Erythroblast (primary cell): ENCODE data around the gene GADD45GIP1.

Source experiments
- GATA1 ChIP-seq: IDR thresholded peaks from 2 replicates; pipeline ENCODE4 v1.6.1; 2011; ENCODE audit warnings: low read depth, mild to moderate bottlenecking, control low read depth, low read length, moderate library complexity
- POLR2A ChIP-seq: IDR thresholded peaks from 2 replicates; pipeline ENCODE4 v1.6.1; 2011; ENCODE audit warnings: mild to moderate bottlenecking, low read length

DNA sequence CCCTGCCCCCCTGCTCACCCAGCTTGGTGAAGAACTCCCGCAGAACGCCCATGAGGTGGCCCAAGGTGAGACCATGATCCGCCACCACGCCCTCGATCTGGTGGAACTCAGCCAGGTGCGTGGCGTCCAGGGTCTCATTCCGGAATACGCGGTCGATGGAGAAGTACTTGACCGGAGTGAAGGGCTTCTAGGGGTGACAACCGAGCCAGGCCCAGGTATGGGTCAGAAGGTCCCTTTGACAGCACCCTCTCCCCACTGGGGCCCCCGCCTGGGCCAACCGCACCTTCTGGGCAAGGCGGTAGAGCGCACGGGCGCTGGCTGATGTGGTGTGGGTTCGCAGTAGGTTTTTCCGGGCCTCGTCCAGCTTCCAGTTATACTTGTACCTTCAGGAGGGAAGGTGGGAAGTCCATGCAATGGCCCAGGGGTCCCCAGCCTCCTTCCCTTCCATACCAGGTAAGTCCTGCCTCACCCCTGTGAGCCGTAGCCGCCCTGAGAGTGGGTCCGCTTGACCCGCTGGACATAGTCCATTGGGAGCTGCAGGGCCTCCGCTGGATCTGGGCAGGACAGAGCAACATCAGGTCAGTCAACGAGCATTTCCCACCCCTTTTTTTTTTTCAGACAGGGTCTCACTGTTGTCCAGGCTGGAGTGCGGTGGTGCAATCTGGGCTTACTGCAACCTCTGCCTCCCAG lies 32.3 kb downstream of the GADD45GIP1 start:
- TF ChIP-seq POLR2A = no peak
- no peak for TF ChIP-seq GATA1
